ENCODE measurements around the gene XRCC6. TPM values are rescaled to one million over a fixed set of nuclear protein-coding genes. Genes with fewer than 3 reads are reported as not detected.

XRCC6 gene
- total and polyA plus RNA-seq, 9 of the 15 experiments (the other 6 are each of a cell fraction or from before 2014, with no cell fraction given) = 151 to 440 (median 318) TPM

GRCh38 chr22:41697126-41697775 is 76.2 kb downstream of the XRCC6 start (continued):
- TF ChIP-seq MYC (IDR thresholded peaks at IDR 0.05; ENCODE audit: low read depth, low read length) (peak; percentile 50; the same call in 1 of the 2 replicates), MYC (CRISPR knock-in tag; IDR thresholded peaks at IDR 0.05; ENCODE audit: borderline replicate concordance, low read depth) (no peak), SNIP1 (IDR thresholded peaks at IDR 0.05; ENCODE audit: low read depth) (no peak), TEAD4 (IDR thresholded peaks at IDR 0.05; ENCODE audit: low read length) (0 out of 2 replicates have a peak, but pooled peaks have one; percentile 22), TEAD4 (CRISPR knock-in tag; IDR thresholded peaks at IDR 0.05; ENCODE audit: borderline replicate concordance) (no peak), KLF16 (IDR thresholded peaks at IDR 0.05) (peak; percentile 45; the same call in 1 of the 2 replicates), E2F8 (IDR thresholded peaks at IDR 0.05; ENCODE audit: low read depth, partially characterized antibody) (no peak), TEAD2 (tag; IDR thresholded peaks at IDR 0.05) (peak; percentile 74; the same call in 1 of the 2 replicates), RBM17 (IDR thresholded peaks at IDR 0.05; ENCODE audit: borderline replicate concordance, low read depth, low read length) (no peak), CTCFL (IDR thresholded peaks at IDR 0.05; ENCODE audit: borderline replicate concordance, insufficient read depth, low read depth, low read length, poor library complexity, severe bottlenecking) (peak; percentile 74)

All from K562 (cell line).